ENCODE measurements around the gene ICA1L. TPM values are rescaled to one million over a fixed set of nuclear protein-coding genes. Genes with fewer than 3 reads are reported as not detected.

ICA1L gene
- total RNA-seq, 1 donor from 2014 or later = 3.6 TPM

- intact Hi-C loops (cut with micrococcal nuclease) = no loop called here
These were observed 120.7 kb downstream of the ICA1L start for GRCh38 chr2:202750763-202751427.

- intact Hi-C loops (cut with micrococcal nuclease) = loop anchor here (5.0 kb wide), 1 partner anchor 1233 kb away; no protein-coding TSS in a partner anchor
These were observed 122.1 kb downstream of the ICA1L start for GRCh38 chr2:202749477-202749876.

GRCh38 chr2:202743613-202744012 lies 128.0 kb downstream of the ICA1L start:
- intact Hi-C loops (cut with micrococcal nuclease) = no loop called here

- intact Hi-C loops (cut with micrococcal nuclease) = no loop called here
These were observed 134.7 kb downstream of the ICA1L start for GRCh38 chr2:202736826-202737225.

GRCh38 chr2:202726070-202726469 lies 145.5 kb downstream of the ICA1L start:
- intact Hi-C loops (cut with micrococcal nuclease) = no loop called here

GRCh38 chr2:202723746-202724145 lies 147.8 kb downstream of the ICA1L start:
- intact Hi-C loops (cut with micrococcal nuclease) = no loop called here

Other genes with a start within 250 kb of the ICA1L start
- 4.6 and 5.2 TPM in 2 replicates for gene FAM117B, start 236.8 kb downstream of the ICA1L start, total RNA-seq
- gene WDR12, start 39.9 kb upstream of the ICA1L start, total RNA-seq = 69.0 and 77.5 TPM in 2 replicates
- 5.8 and 7.1 TPM in 2 replicates for gene CARF, start 40.5 kb upstream of the ICA1L start, total RNA-seq
- gene NBEAL1, start 143.1 kb upstream of the ICA1L start, total RNA-seq = 12.7 and 16.7 TPM in 2 replicates